H1 (cell line): ENCODE data around the gene EXOC1L. TPM values are rescaled to one million over a fixed set of nuclear protein-coding genes. Genes with fewer than 3 reads are reported as not detected.

Experiments
- CTCF ChIA-PET: fragments of 300-600 bp; sonication (Branson Sonifier 250); formaldehyde crosslinking; loops from one replicate; lab custom pipeline; 2021; ENCODE audit not compliant: partially characterized antibody; lab: Charles Lee
- POLR2A ChIA-PET: fragments of 300-600 bp; sonication (Branson Sonifier 250); formaldehyde crosslinking; loops from one replicate; lab custom pipeline; 2021; ENCODE audit warnings: inconsistent platforms; ENCODE audit not compliant: partially characterized antibody; lab: Charles Lee
- DNase-seq, 2 experiments: peaks; one replicate each; pipeline versions ENCODE4 v3.0.0 to v3.0.0-alpha.2; 2010 to 2022; ENCODE audit warnings: low spot score in 2 of 2, low read depth in 1 of 2, mixed read lengths in 1 of 2
- FAIRE-seq: peaks from 2 replicates; lab custom pipeline; 2011; peaks lifted over from hg19 to GRCh38; lab: Jason Lieb, UNC
- H2AFZ ChIP-seq: 2 replicates; pipeline ENCODE4 v1.8.1; 2012; ENCODE audit warnings: low read length, inconsistent platforms
- H2AK5ac ChIP-seq: 2 replicates; pipeline ENCODE4 v1.6.1; 2013; ENCODE audit warnings: low read depth, low read length
- H2BK120ac ChIP-seq: replicated peaks from 2 replicates; pipeline ENCODE3; 2013; ENCODE audit warnings: low read depth, low read length, inconsistent platforms
- H2BK12ac ChIP-seq: 2 replicates; pipeline ENCODE4 v1.6.1; 2013; ENCODE audit warnings: low read depth, low read length
- H2BK15ac ChIP-seq: 2 replicates; pipeline ENCODE4 v1.6.1; 2013; ENCODE audit warnings: low read length
- H2BK20ac ChIP-seq: 2 replicates; pipeline ENCODE4 v1.6.1; 2013; ENCODE audit warnings: low read length
- H2BK5ac ChIP-seq: 2 replicates; pipeline ENCODE4 v1.6.1; 2013; ENCODE audit warnings: low read depth, low read length
- H3K14ac ChIP-seq: 2 replicates; pipeline ENCODE4 v1.6.1; 2013; ENCODE audit warnings: inconsistent platforms; ENCODE audit not compliant: insufficient read length
- H3K18ac ChIP-seq: 2 replicates; pipeline ENCODE4 v1.6.1; 2013; ENCODE audit warnings: low read length; ENCODE audit errors: extremely low read depth
- H3K23ac ChIP-seq: 2 replicates; pipeline ENCODE4 v1.6.1; 2013; ENCODE audit warnings: inconsistent platforms; ENCODE audit not compliant: insufficient read length
- H3K23me2 ChIP-seq: 2 replicates; pipeline ENCODE4 v1.6.1; 2013; ENCODE audit warnings: low read depth, low read length
- H3K27ac ChIP-seq: 2 replicates; pipeline ENCODE4 v1.6.1; 2011; ENCODE audit warnings: low read depth, low read length, inconsistent platforms
- H3K27me3 ChIP-seq, 4 experiments: replicated peaks in 1 of 4; 1 replicate in 1 of 4; 2 replicates in 3 of 4; pipeline versions ENCODE4 v1.6.1 to v1.8.1; 2011 to 2013; ENCODE audit warnings: low read length in 3 of 4, mild to moderate bottlenecking in 3 of 4, inconsistent platforms in 2 of 4, mixed read lengths in 2 of 4, moderate library complexity in 1 of 4; ENCODE audit not compliant: control insufficient read depth in 3 of 4, insufficient read depth in 3 of 4; ENCODE audit errors: extremely low read depth in 1 of 4
- H3K36me3 ChIP-seq, 4 experiments: 2 replicates each; pipeline versions ENCODE4 v1.6.1 to v1.8.1; 2011 to 2013; ENCODE audit warnings: mild to moderate bottlenecking in 4 of 4, low read length in 3 of 4, moderate library complexity in 2 of 4, control low read depth in 1 of 4, inconsistent platforms in 1 of 4; ENCODE audit not compliant: insufficient read depth in 4 of 4, control insufficient read depth in 2 of 4
- H3K4ac ChIP-seq: replicated peaks from 2 replicates; pipeline ENCODE3; 2013; ENCODE audit warnings: low read length, low read depth, mixed read lengths, inconsistent platforms; ENCODE audit not compliant: insufficient read length
- H3K4me1 ChIP-seq, 4 experiments: replicated peaks in 1 of 4; 1 replicate in 1 of 4; 2 replicates in 3 of 4; pipeline versions ENCODE4 v1.6.1 to v1.8.1; 2011 to 2013; ENCODE audit warnings: low read length in 3 of 4, inconsistent platforms in 2 of 4, mixed read lengths in 1 of 4; ENCODE audit not compliant: insufficient read depth in 4 of 4, control insufficient read depth in 3 of 4
- H3K4me2 ChIP-seq, 2 experiments: 2 replicates each; pipeline versions ENCODE4 v1.6.1 to v1.8.1; 2011 to 2013; ENCODE audit warnings: low read depth in 2 of 2, low read length in 2 of 2, control low read depth in 1 of 2, inconsistent platforms in 1 of 2, mild to moderate bottlenecking in 1 of 2; ENCODE audit not compliant: insufficient read depth in 1 of 2
- H3K4me3 ChIP-seq, 4 experiments: fragments of 200-600, 300-600 bp in 1 of 4; sonication (generic), shearing (Covaris generic), sonication (Bioruptor Twin) in 1 of 4; 2 replicates each; pipeline versions ENCODE4 v1.5.1 to v1.8.1; 2011 to 2016; ENCODE audit warnings: low read length in 4 of 4, low read depth in 3 of 4, control low read depth in 2 of 4, inconsistent platforms in 2 of 4, mild to moderate bottlenecking in 2 of 4, mixed read lengths in 1 of 4, moderate library complexity in 1 of 4; ENCODE audit not compliant: insufficient read depth in 2 of 4; ENCODE audit errors: extremely low read depth in 1 of 4
- H3K56ac ChIP-seq: replicated peaks from 2 replicates; pipeline ENCODE3; 2013; ENCODE audit warnings: low read depth, mild to moderate bottlenecking, mixed read lengths, low read length, inconsistent platforms; ENCODE audit not compliant: insufficient read length
- H3K79me1 ChIP-seq: 2 replicates; pipeline ENCODE4 v1.6.1; 2013; ENCODE audit warnings: low read depth, low read length, control low read depth
- H3K79me2 ChIP-seq, 2 experiments: 2 replicates each; pipeline versions ENCODE4 v1.6.1 to v1.8.1; 2012 to 2013; ENCODE audit warnings: low read length in 2 of 2, mild to moderate bottlenecking in 2 of 2, inconsistent platforms in 1 of 2; ENCODE audit not compliant: insufficient read depth in 2 of 2, control insufficient read depth in 1 of 2
- H3K9ac ChIP-seq, 4 experiments: replicated peaks in 1 of 4; 1 replicate in 1 of 4; 2 replicates in 3 of 4; pipeline versions ENCODE4 v1.6.1 to v1.8.1; 2011 to 2013; ENCODE audit warnings: low read depth in 3 of 4, low read length in 3 of 4, control low read depth in 2 of 4, mild to moderate bottlenecking in 2 of 4, moderate library complexity in 2 of 4, inconsistent platforms in 1 of 4; ENCODE audit errors: extremely low read depth in 1 of 4
- H3K9me3 ChIP-seq, 2 experiments: 2 replicates each; pipeline versions ENCODE4 v1.6.1 to v1.8.1; 2012 to 2013; ENCODE audit warnings: mild to moderate bottlenecking in 2 of 2, moderate library complexity in 2 of 2, control low read depth in 1 of 2, inconsistent platforms in 1 of 2, low read depth in 1 of 2, low read length in 1 of 2, mixed read lengths in 1 of 2; ENCODE audit not compliant: insufficient read depth in 2 of 2
- H4K20me1 ChIP-seq, 2 experiments: replicated peaks in 1 of 2; 2 replicates each; pipeline versions ENCODE3 to v1.8.1; 2011 to 2013; ENCODE audit warnings: inconsistent platforms in 2 of 2, low read length in 2 of 2, mild to moderate bottlenecking in 1 of 2; ENCODE audit not compliant: insufficient read depth in 2 of 2, control insufficient read depth in 1 of 2
- H4K5ac ChIP-seq: 2 replicates; pipeline ENCODE4 v1.6.1; 2013; ENCODE audit warnings: low read length, low read depth, mixed read lengths, inconsistent platforms; ENCODE audit not compliant: insufficient read length
- H4K8ac ChIP-seq: 2 replicates; pipeline ENCODE4 v1.8.0; 2013; ENCODE audit warnings: mild to moderate bottlenecking, moderate library complexity, low read length, inconsistent platforms; ENCODE audit not compliant: insufficient read depth; ENCODE audit errors: extremely low read depth
- H4K91ac ChIP-seq: replicated peaks from 2 replicates; pipeline ENCODE3; 2013; ENCODE audit warnings: low read length, mixed read lengths, inconsistent platforms; ENCODE audit not compliant: insufficient read length
- BCL11A ChIP-seq, 2 experiments: IDR thresholded peaks; one replicate each; pipeline ENCODE4 v1.6.1; 2011; ENCODE audit warnings: low read depth in 2 of 2, low read length in 2 of 2, mild to moderate bottlenecking in 2 of 2
- CTBP2 ChIP-seq: IDR thresholded peaks from 2 replicates; pipeline ENCODE4 v1.7.0; 2011; ENCODE audit warnings: borderline replicate concordance, mild to moderate bottlenecking, moderate library complexity, mixed read lengths, low read length; ENCODE audit not compliant: insufficient read depth, insufficient read length
- EGR1 ChIP-seq: IDR thresholded peaks from 2 replicates; pipeline ENCODE4 v1.6.1; 2011; ENCODE audit warnings: low read depth, low read length, borderline replicate concordance
- KDM1A ChIP-seq: fragments of 200-600, 300-600 bp; sonication (generic); IDR thresholded peaks from 2 replicates; pipeline ENCODE4 v1.7.1; 2016; ENCODE audit warnings: mild to moderate bottlenecking, low read length, borderline replicate concordance
- PHF8 ChIP-seq: fragments of 200-600 bp; sonication (generic); conservative IDR thresholded peaks from 2 replicates; pipeline ENCODE4 v1.7.1; 2012; ENCODE audit warnings: low read depth, mild to moderate bottlenecking, inconsistent platforms, low read length, moderate library complexity
- POU5F1 ChIP-seq: IDR thresholded peaks from 2 replicates; pipeline ENCODE4 v1.6.1; 2011; ENCODE audit warnings: low read depth, mild to moderate bottlenecking, low read length, moderate library complexity
- RBBP5 ChIP-seq: IDR thresholded peaks from 2 replicates; pipeline ENCODE4 v1.7.1; 2012; ENCODE audit warnings: low read depth, mild to moderate bottlenecking, inconsistent platforms, low read length, moderate library complexity, borderline replicate concordance
- RNF2 ChIP-seq: fragments of 200-900, 300-1000 bp; sonication (generic); IDR thresholded peaks from 2 replicates; pipeline ENCODE4 v1.7.1; 2016; ENCODE audit warnings: borderline replicate concordance, low read depth, mild to moderate bottlenecking, antibody characterized with exemption, low read length; ENCODE audit not compliant: poor library complexity, severe bottlenecking; ENCODE audit errors: missing control alignments
- USF2 ChIP-seq: IDR thresholded peaks from 2 replicates; pipeline ENCODE4 v1.6.1; 2011; ENCODE audit warnings: low read length, improper control_type of control experiment
- WGBS, 2 experiments: shearing (Covaris generic) in 1 of 2; methylation state at CpG; one replicate each; pipeline versions ENCODE4 v1.1.6 to v1.1.7; 2013 to 2015; ENCODE audit warnings: low lambda C conversion rate in 2 of 2, mixed read lengths in 2 of 2, inconsistent platforms in 1 of 2, low coverage in 1 of 2, missing lambda C conversion rate in 1 of 2; ENCODE audit not compliant: insufficient replicate concordance in 2 of 2, insufficient coverage in 1 of 2, insufficient read length in 1 of 2; ENCODE audit errors: extremely low coverage in 1 of 2, missing lambda C conversion rate in 1 of 2; 5-methylcytosine and 5-hydroxymethylcytosine counted together
- polyA plus RNA-seq, 7 experiments: library from polyadenylated mRNA; depleted of rRNA in 3 of 7; stranded (reverse) in 5 of 7; unstranded in 2 of 7; fragments of >200 nt in 5 of 7; fragments of 200-250 nt in 2 of 7; gene quantifications; 1 replicate in 5 of 7; 2 replicates in 1 of 7; 4 replicates in 1 of 7; pipeline versions ENCODE4 v1.2.1 to v1.2.3, GENCODE V29; 2011 to 2013; ENCODE audit warnings: missing spikeins in 2 of 7, mixed read lengths in 2 of 7
- total RNA-seq: library from RNA; stranded (reverse); fragmentation: NEBNext Ultra II Directional; extraction: Animal tissue kit (Norgen Biotek cat#: 25700); gene quantifications from 2 replicates; pipeline ENCODE4 v1.2.1, GENCODE V29; 2021

Gene EXOC1L
- total and polyA plus RNA-seq, 2 of the 8 experiments (the other 6 are each of a cell fraction or from before 2014, with no cell fraction given) = 0.08 TPM; not detected in 1

DNA sequence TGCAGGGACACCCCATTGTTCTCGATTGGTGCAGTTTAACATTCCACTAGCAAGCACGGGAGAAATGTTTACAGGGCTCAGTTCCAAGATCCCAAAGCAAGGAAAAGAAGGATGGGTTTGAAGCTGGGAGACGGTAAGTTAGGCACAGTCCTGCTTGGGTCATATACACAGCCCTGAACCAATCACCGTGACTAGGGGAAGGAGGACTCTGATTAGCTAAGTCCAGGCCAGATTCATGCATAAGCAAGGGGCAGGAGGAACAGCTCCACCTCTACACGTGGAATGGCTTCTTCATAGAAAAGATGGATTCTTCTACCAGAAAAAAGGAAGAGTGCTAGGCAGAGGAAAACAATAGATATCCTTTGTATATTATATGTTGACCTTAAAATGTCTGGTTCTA is 11.0 kb upstream of the EXOC1L start:
- no peaks in the 10 kb centered on the region for H3K79me2 ChIP-seq
- H4K8ac ChIP-seq = no peak overlapping the region
- H4K91ac ChIP-seq = no peak overlapping the region
- H3K4me3 ChIP-seq = no peak overlapping the region
- no peak overlapping the region for H3K4me2 ChIP-seq
- no peak overlapping the region for H4K5ac ChIP-seq
- H2BK20ac ChIP-seq = no peak overlapping the region
- no peak overlapping the region for H2BK5ac ChIP-seq
- H3K9me3 ChIP-seq = no peaks in the 10 kb centered on the region
- no peaks in the 10 kb centered on the region for H3K27me3 ChIP-seq
- H3K23ac ChIP-seq = no peak overlapping the region
- 82% methylated on average over 5 of the region's 5 CpGs; no CpG with 5 or more reads in 1 of the 2 experiments for WGBS, 2 experiments
- FAIRE-seq = no peak
- no peaks in the 10 kb centered on the region for H3K4me1 ChIP-seq
- no peak overlapping the region for H3K9ac ChIP-seq
- H3K36me3 ChIP-seq = no peaks in the 10 kb centered on the region
- no peak overlapping the region for H2BK12ac ChIP-seq
- no peak overlapping the region for H3K4ac ChIP-seq
- no peak overlapping the region for H3K14ac ChIP-seq
- no peak overlapping the region for H3K27ac ChIP-seq
- no peaks in the 10 kb centered on the region for H3K23me2 ChIP-seq
- no peaks in the 10 kb centered on the region for H3K79me1 ChIP-seq
- H2AFZ ChIP-seq = no peak overlapping the region
- no peak overlapping the region for H2BK120ac ChIP-seq
- CTCF ChIA-PET = interaction anchor here (0.6 to 2.7 kb wide), 3 partner anchors 10 to 57 kb away, joined by 3 to 11 read pairs (median 4); partner anchors contain the start of gene EXOC1L
- POLR2A ChIA-PET = interaction anchor here (2.6 kb wide), 1 partner anchor 11 kb away, joined by 6 read pairs; the partner anchor contains the start of gene EXOC1L
- H4K20me1 ChIP-seq = no peaks in the 10 kb centered on the region
- no peak overlapping the region for H3K18ac ChIP-seq
- DNase-seq = no peak
- no peak overlapping the region for H3K56ac ChIP-seq
- no peak overlapping the region for H2BK15ac ChIP-seq
- H2AK5ac ChIP-seq = no peak overlapping the region
- TF ChIP-seq EGR1 = no peak
- TF ChIP-seq BCL11A (IDR thresholded peaks at IDR 0.05; ENCODE audit: low read depth in 2 of 2, low read length in 2 of 2) = no peak
- TF ChIP-seq POU5F1 = no peak
- TF ChIP-seq KDM1A = no peak
- no peak for TF ChIP-seq CTBP2
- TF ChIP-seq RNF2 = no peak
- TF ChIP-seq USF2 = no peak
- TF ChIP-seq RBBP5 = no peak
- TF ChIP-seq PHF8 = no peak
